SK-N-MC (cell line): ENCODE data around the gene USP32.
"Not testable (repeated sequence)": the region's sequence is repeated elsewhere in the genome, so short reads cannot be mapped to it uniquely, and the experiment has no call there.

ENCODE experiments used
- DNase-seq: peaks from one replicate; pipeline ENCODE4 v3.0.0-alpha.2; 2011; ENCODE audit warnings: low read depth, low spot score
- H3K27ac ChIP-seq: fragments of 200-600 bp; sonication (generic); 2 replicates; pipeline ENCODE4 v1.5.1; 2016; ENCODE audit warnings: mixed run types
- H3K36me3 ChIP-seq: fragments of 200-600 bp; sonication (generic); 2 replicates; pipeline ENCODE4 v1.6.1; 2017; ENCODE audit warnings: antibody characterized with exemption, low read length, mixed read lengths; ENCODE audit not compliant: insufficient read depth
- H3K4me3 ChIP-seq: fragments of 200-600 bp; sonication (generic); 2 replicates; pipeline ENCODE4 v1.5.1; 2016
- H3K9ac ChIP-seq: fragments of 200-600 bp; sonication (generic); 2 replicates; pipeline ENCODE4 v1.8.0; 2017; ENCODE audit warnings: mixed run types, mixed read lengths; ENCODE audit not compliant: insufficient read length
- H3K9me3 ChIP-seq: fragments of 200-600 bp; sonication (generic); 2 replicates; pipeline ENCODE4 v1.6.1; 2017; ENCODE audit warnings: low read depth, mild to moderate bottlenecking, antibody characterized with exemption, low read length, moderate library complexity, mixed read lengths
- EZH2 ChIP-seq: fragments of 200-600 bp; sonication (generic); IDR thresholded peaks from one replicate; pipeline ENCODE4 v1.6.1; 2017; ENCODE audit warnings: antibody characterized with exemption
- FOXP2 ChIP-seq: optimal IDR thresholded peaks from 2 replicates; pipeline ENCODE3; 2011; ENCODE audit warnings: mild to moderate bottlenecking, moderate library complexity; ENCODE audit not compliant: insufficient read depth; ENCODE audit errors: extremely low read length, control extremely low read depth
- POLR2AphosphoS5 ChIP-seq: IDR thresholded peaks from 2 replicates; pipeline ENCODE4 v1.6.1; 2012; ENCODE audit warnings: mild to moderate bottlenecking, low read depth, low read length, borderline replicate concordance

USP32 gene

DNA sequence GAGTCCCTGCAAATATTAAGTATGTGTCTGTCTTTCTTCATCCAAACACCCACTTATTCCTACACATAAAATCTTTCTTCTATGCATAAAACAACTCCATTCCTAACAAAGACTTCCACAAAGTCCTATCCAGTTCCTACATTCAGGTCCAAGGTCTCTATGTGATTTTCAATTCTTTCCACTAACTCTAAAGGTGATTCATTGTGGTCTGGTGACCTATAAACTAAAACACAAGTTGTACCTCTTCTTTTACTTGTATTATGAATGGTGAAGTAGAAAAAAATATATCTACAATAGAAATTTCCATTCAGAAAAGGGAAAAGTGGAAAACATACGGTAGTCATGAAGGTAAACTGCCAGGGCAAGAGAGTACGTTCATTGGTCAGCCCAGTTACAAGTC, 56.6 kb downstream of the USP32 start:
- H3K9me3 ChIP-seq = no peaks in the 10 kb centered on the region
- no peak overlapping the region for H3K27ac ChIP-seq
- H3K4me3 ChIP-seq = no peak overlapping the region
- no peaks in the 10 kb centered on the region; the same call in 1 of the 2 replicates for H3K36me3 ChIP-seq
- no peak overlapping the region for H3K9ac ChIP-seq
- no peak for DNase-seq
- TF ChIP-seq POLR2AphosphoS5 (no peak), EZH2 (no peak), FOXP2 (no peak)

DNA sequence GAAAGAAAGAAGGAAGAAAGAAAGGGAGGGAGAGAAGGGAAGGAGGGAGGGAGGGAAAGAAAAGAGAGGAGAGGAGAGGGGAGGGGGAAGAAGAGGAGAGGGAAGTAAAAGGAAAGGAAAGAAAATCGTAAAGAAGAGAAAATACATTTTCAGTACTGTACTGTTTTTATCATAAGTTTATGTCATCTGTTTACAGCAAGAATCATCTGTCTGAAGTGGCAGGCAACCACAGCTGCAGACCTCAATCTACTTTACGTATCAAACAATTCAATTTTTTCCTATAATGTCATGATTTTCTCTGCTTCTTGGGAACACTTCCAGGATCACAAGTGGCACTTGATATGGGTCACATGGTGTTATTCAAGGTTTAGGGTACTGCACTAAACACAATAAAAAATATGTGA, 58.3 kb downstream of the USP32 start:
- H3K36me3 ChIP-seq = no peaks in the 10 kb centered on the region; the same call in 1 of the 2 replicates
- no peaks in the 10 kb centered on the region for H3K9me3 ChIP-seq
- peak overlapping the region; percentile 48; the same call in 1 of the 2 replicates for H3K27ac ChIP-seq
- H3K9ac ChIP-seq = no peak overlapping the region
- TF ChIP-seq EZH2 (no peak), POLR2AphosphoS5 (no peak), FOXP2 (no peak)
- no peak for DNase-seq
- peak overlapping the region; percentile 29 for H3K4me3 ChIP-seq

DNA sequence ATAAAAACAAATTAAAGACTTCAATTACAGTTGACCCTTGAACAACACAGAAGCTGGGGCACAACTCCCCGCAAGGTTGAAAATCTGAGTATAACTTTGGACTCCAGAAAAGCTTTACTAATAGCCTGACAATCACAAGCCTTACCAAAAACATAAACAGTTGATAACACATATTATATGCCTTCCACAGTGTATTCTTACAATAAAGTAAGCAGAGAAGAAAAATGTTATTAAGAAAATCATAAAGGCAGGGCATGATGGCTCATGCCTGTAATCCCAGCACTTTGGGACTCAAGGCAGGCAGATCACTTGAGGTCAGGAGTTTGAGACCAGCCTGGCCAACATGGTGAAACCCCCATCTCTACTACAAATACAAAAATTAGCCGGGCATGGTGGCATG, 58.9 kb downstream of the USP32 start:
- not testable (repeated sequence) for H3K9me3 ChIP-seq, DNase-seq, H3K9ac ChIP-seq, H3K36me3 ChIP-seq
- Histone ChIP-seq H3K4me3 (peak overlapping the region; percentile 29), H3K27ac (peak overlapping the region; percentile 48; the same call in 1 of the 2 replicates)

DNA sequence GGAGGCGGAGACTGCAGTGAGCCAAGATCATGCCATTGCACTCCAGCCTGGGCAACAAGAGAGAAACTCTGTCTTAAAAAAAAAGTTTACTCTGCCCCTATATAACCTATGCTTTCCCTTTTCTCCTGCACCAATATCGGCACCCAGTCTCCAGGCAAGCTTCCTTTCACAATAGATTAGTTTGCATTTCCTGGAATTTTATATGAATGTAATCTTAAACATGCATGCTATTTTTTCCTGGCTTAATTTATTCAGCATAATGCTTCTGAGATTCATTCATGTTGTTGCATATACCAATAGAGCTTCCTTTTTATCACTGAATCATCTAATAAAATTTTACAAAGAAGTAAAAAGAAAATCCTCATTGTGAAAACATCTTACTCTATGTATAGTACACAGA, 59.4 kb downstream of the USP32 start:
- no peaks in the 10 kb centered on the region for H3K36me3 ChIP-seq
- peak overlapping the region; percentile 2; the same call in 1 of the 2 replicates for H3K27ac ChIP-seq

DNA sequence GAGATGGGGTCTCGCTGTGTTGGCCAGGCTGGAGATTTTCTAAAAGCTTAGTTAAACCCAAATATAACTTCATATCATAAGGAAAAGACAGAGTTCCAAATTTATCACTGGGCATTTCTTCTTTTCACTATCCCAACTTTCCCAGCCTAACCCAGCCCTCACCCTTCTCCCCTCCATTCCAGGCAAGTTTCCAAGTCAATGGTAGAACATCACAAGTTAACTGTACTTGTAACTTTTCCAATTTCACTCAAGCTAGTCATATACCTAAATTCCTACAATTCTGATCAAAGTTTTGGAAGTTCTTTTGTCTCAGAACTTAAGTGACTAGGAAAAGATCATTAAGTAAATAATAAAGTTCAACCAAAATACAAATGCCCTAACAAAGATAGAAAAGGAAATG, 61.2 kb downstream of the USP32 start:
- TF ChIP-seq POLR2AphosphoS5 = no peak
- no peak for TF ChIP-seq EZH2
- TF ChIP-seq FOXP2 = no peak
- Histone ChIP-seq H3K27ac (no peak overlapping the region), H3K36me3 (no peaks in the 10 kb centered on the region), H3K4me3 (no peak overlapping the region), H3K9me3 (no peaks in the 10 kb centered on the region), H3K9ac (no peak overlapping the region)
- DNase-seq = no peak

More for the DNA sequence above, 59.4 kb downstream of the USP32 start:
- Histone ChIP-seq H3K9me3 (no peaks in the 10 kb centered on the region), H3K4me3 (peak overlapping the region; percentile 29), H3K9ac (no peak overlapping the region)
- DNase-seq = peak; percentile 45
- TF ChIP-seq FOXP2 = no peak
- no peak for TF ChIP-seq EZH2
- no peak for TF ChIP-seq POLR2AphosphoS5

DNA sequence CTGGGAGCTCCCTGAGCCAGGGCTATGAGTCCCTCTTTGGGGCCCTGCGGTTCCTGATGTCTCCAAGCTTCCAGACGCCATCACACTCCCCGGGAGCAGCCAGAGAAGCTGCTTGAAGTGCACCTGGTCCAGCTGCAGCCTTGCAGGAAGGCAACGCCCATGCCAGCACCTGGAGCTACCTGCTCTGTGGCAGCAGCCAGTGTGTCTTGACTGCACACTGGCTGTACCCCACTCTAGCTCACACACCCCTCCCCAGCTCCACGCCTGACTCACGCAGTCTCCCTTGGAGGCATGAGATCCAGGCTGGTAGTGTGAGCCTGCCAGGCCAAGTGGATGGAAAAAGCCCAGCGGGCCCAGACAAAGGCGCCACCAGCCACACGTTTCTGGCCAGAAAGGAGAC, 63.3 kb downstream of the USP32 start:
- TF ChIP-seq POLR2AphosphoS5 (no peak), FOXP2 (no peak), EZH2 (no peak)
- Histone ChIP-seq H3K36me3 (no peaks in the 10 kb centered on the region), H3K9ac (no peak overlapping the region), H3K9me3 (no peaks in the 10 kb centered on the region), H3K4me3 (no peak overlapping the region), H3K27ac (no peak overlapping the region)
- DNase-seq = no peak

DNA sequence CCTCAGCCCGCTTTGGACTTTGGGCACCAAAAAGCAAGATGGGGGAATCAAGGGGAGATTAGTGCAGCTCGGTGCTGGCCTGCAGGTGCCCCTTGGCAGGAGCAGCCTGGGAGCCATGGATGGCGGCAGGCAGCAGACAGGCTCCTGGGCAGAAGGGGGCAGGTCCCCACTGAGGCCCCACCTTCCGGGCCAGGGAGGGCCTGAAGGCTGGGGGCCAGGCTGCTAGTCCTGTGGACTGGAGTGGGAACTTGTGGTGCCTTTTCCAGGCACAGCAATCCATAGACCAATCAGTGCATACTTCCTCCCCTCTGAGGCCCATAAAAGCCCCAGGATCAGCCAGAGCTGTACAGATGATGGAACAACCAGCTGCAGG, 64.0 kb downstream of the USP32 start:
- Histone ChIP-seq H3K9ac (no peak overlapping the region), H3K36me3 (no peaks in the 10 kb centered on the region), H3K27ac (no peak overlapping the region), H3K4me3 (no peak overlapping the region), H3K9me3 (no peaks in the 10 kb centered on the region)
- DNase-seq = no peak
- no peak for TF ChIP-seq FOXP2
- no peak for TF ChIP-seq EZH2
- no peak for TF ChIP-seq POLR2AphosphoS5

DNA sequence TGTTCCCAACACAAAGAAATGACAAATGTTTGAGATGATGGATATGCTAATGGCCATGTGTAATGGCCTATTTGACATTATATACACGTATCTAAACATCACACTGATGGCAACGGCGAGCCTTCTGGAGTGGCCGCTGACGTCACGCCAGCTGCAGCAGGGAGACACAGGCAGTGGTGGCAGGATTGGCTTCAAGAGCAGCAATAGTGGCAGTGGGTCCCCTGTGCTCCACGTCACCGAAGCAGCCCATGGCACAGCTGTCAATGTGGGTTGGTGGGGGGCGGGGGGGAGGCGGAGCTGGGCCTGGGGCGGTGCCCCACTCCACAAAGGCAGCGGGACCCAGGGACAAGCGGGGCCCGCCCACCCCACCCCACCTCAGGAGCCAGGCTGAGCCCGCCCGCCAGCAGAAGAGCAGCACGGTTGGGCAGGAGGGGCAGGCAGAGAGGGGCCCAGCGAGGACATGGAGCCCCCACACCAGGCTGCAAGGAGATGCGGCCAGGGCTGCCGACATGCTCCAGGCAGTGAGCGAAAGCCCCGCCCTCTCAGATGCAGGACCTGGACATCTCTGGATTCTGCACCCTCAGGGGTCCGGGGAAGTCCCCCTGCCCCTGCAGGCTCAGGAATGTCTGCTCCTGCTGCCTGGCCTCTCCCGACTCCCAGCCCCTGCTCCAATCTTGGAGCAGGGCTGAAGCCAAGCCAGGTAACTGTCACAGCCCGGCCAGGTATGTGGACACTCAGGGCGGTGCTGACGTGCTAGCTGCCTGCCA, 64.6 kb downstream of the USP32 start:
- Histone ChIP-seq H3K9me3 (no peaks in the 10 kb centered on the region), H3K4me3 (no peak overlapping the region), H3K36me3 (no peaks in the 10 kb centered on the region), H3K9ac (no peak overlapping the region), H3K27ac (no peak overlapping the region)
- no peak for TF ChIP-seq POLR2AphosphoS5
- no peak for TF ChIP-seq FOXP2
- TF ChIP-seq EZH2 = no peak
- DNase-seq = no peak

DNA sequence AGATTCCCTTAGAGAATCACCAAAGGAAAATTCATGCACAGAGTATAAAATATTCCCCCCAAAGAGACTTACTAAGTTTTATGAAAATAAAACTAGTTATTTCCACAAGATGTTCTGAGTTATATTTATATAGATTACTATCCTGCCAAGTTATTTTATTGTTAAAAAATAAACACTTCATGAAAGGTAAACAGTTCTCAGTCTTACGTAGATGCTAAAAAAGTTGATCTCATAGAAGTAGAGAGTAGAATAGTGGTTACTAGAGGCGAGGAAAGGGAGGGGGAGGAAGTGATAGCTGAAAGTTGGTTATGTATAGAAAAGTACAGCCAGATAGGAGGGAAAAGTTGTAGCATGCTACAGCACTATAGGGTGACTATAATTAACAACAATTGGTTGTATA, 65.2 kb downstream of the USP32 start:
- Histone ChIP-seq H3K9ac (no peak overlapping the region), H3K9me3 (no peaks in the 10 kb centered on the region), H3K27ac (0 out of 2 replicates have a peak overlapping the region, but pooled peaks have one; percentile 2), H3K36me3 (no peaks in the 10 kb centered on the region), H3K4me3 (no peak overlapping the region)
- TF ChIP-seq FOXP2 = no peak
- no peak for TF ChIP-seq POLR2AphosphoS5
- no peak for TF ChIP-seq EZH2
- DNase-seq = no peak
